WTC11 (cell line): ENCODE data around the gene RPL18A. TPM values are rescaled to one million over a fixed set of nuclear protein-coding genes. Genes with fewer than 3 reads are reported as not detected.

ENCODE experiments used
- ERG ChIP-seq: fragments of 250-450 bp; sonication (Bioruptor Pico); IDR thresholded peaks from 2 replicates; pipeline ENCODE4 v1.8.0; 2021; ENCODE audit warnings: mild to moderate bottlenecking
- FOXJ3 ChIP-seq: sonication (generic); formaldehyde crosslinking; IDR thresholded peaks from 2 replicates; pipeline ENCODE4 v1.9.0; 2021; ENCODE audit warnings: missing genetic modification reagents, mild to moderate bottlenecking, borderline replicate concordance
- GABPB1 ChIP-seq: sonication (generic); formaldehyde crosslinking; IDR thresholded peaks from 2 replicates; pipeline ENCODE4 v1.8.1; 2023; ENCODE audit warnings: mild to moderate bottlenecking, missing genetic modification reagents
- NR3C1 ChIP-seq: sonication (generic); formaldehyde crosslinking; conservative IDR thresholded peaks from 2 replicates; pipeline ENCODE4 v1.8.1; 2023; ENCODE audit warnings: low read depth, mild to moderate bottlenecking, missing genetic modification reagents
- RELA ChIP-seq: sonication (generic); formaldehyde crosslinking; IDR thresholded peaks from 2 replicates; pipeline ENCODE4 v1.8.1; 2022; ENCODE audit warnings: missing genetic modification reagents, mild to moderate bottlenecking, borderline replicate concordance
- ZNF121 ChIP-seq: sonication (generic); formaldehyde crosslinking; IDR thresholded peaks from 2 replicates; pipeline ENCODE4 v1.8.0; 2023; ENCODE audit warnings: missing genetic modification reagents
- ZNF138 ChIP-seq: sonication (generic); formaldehyde crosslinking; conservative IDR thresholded peaks from 2 replicates; pipeline ENCODE4 v1.8.1; 2022; ENCODE audit warnings: mild to moderate bottlenecking, moderate library complexity, missing genetic modification reagents
- ZNF281 ChIP-seq: sonication (generic); formaldehyde crosslinking; IDR thresholded peaks from 2 replicates; pipeline ENCODE4 v1.8.0; 2023; ENCODE audit warnings: mild to moderate bottlenecking, missing genetic modification reagents
- ZNF671 ChIP-seq: fragments of 250-450 bp; sonication (Bioruptor Pico); IDR thresholded peaks from 2 replicates; pipeline ENCODE4 v1.8.0; 2021; ENCODE audit warnings: mild to moderate bottlenecking
- total RNA-seq: library from RNA; stranded (reverse); gene quantifications from 3 replicates; pipeline ENCODE4 v1.2.3, GENCODE V29; 2021
- TF ChIP-seq, protein P1 (sequence below): sonication (generic); formaldehyde crosslinking; IDR thresholded peaks from 2 replicates; pipeline ENCODE4 v1.8.1; 2022; ENCODE audit warnings: low read depth, missing genetic modification reagents, borderline replicate concordance
- TF ChIP-seq, protein P2 (sequence below): fragments of 250-450 bp; sonication (Bioruptor Pico); IDR thresholded peaks from 2 replicates; pipeline ENCODE4 v1.9.0; 2021; ENCODE audit warnings: mild to moderate bottlenecking, borderline replicate concordance
- TF ChIP-seq, protein P3 (sequence below): sonication (generic); formaldehyde crosslinking; IDR thresholded peaks from 2 replicates; pipeline ENCODE4 v1.8.1; 2023; ENCODE audit warnings: mild to moderate bottlenecking, missing genetic modification reagents, borderline replicate concordance
- TF ChIP-seq, protein P4 (sequence below): sonication (generic); formaldehyde crosslinking; IDR thresholded peaks from 2 replicates; pipeline ENCODE4 v1.8.1; 2022; ENCODE audit warnings: mild to moderate bottlenecking, moderate library complexity, missing genetic modification reagents

The RPL18A gene
- total RNA-seq, 1 experiment from 2014 or later: 2,950 TPM

DNA sequence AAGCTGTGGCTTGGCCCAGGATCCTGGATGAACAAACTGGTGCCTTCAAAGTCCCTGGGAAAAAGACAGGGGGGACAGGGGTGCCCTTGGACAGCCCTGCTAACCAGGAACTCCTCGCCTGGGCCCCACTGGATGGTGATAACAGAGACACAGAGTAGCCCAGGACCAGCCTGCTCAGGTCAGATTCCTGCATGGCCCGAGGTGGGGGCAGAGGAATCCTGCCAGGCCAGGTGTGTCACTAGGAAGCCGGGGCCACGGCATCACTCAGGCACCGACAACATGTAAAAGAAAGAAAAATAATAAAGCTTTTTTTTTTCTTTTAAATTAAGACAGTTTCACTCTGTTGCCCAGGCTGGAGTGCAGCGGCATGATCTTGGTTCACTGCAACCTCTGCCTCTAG, 5.6 kb upstream of the RPL18A start (continued):
- TF ChIP-seq, protein P1, sequence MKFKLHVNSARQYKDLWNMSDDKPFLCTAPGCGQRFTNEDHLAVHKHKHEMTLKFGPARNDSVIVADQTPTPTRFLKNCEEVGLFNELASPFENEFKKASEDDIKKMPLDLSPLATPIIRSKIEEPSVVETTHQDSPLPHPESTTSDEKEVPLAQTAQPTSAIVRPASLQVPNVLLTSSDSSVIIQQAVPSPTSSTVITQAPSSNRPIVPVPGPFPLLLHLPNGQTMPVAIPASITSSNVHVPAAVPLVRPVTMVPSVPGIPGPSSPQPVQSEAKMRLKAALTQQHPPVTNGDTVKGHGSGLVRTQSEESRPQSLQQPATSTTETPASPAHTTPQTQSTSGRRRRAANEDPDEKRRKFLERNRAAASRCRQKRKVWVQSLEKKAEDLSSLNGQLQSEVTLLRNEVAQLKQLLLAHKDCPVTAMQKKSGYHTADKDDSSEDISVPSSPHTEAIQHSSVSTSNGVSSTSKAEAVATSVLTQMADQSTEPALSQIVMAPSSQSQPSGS (CRISPR knock-in tag): no peak
- TF ChIP-seq, protein P2, sequence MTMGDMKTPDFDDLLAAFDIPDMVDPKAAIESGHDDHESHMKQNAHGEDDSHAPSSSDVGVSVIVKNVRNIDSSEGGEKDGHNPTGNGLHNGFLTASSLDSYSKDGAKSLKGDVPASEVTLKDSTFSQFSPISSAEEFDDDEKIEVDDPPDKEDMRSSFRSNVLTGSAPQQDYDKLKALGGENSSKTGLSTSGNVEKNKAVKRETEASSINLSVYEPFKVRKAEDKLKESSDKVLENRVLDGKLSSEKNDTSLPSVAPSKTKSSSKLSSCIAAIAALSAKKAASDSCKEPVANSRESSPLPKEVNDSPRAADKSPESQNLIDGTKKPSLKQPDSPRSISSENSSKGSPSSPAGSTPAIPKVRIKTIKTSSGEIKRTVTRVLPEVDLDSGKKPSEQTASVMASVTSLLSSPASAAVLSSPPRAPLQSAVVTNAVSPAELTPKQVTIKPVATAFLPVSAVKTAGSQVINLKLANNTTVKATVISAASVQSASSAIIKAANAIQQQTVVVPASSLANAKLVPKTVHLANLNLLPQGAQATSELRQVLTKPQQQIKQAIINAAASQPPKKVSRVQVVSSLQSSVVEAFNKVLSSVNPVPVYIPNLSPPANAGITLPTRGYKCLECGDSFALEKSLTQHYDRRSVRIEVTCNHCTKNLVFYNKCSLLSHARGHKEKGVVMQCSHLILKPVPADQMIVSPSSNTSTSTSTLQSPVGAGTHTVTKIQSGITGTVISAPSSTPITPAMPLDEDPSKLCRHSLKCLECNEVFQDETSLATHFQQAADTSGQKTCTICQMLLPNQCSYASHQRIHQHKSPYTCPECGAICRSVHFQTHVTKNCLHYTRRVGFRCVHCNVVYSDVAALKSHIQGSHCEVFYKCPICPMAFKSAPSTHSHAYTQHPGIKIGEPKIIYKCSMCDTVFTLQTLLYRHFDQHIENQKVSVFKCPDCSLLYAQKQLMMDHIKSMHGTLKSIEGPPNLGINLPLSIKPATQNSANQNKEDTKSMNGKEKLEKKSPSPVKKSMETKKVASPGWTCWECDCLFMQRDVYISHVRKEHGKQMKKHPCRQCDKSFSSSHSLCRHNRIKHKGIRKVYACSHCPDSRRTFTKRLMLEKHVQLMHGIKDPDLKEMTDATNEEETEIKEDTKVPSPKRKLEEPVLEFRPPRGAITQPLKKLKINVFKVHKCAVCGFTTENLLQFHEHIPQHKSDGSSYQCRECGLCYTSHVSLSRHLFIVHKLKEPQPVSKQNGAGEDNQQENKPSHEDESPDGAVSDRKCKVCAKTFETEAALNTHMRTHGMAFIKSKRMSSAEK: no peak
- TF ChIP-seq ERG (CRISPR knock-in tag): no peak
- no peak for TF ChIP-seq ZNF281 (CRISPR knock-in tag)
- TF ChIP-seq ZNF138 (CRISPR knock-in tag): no peak
- TF ChIP-seq FOXJ3 (CRISPR knock-in tag): no peak
- TF ChIP-seq NR3C1 (CRISPR knock-in tag): no peak
- TF ChIP-seq ZNF121: no peak
- no peak for TF ChIP-seq ZNF671
- TF ChIP-seq, protein P3, sequence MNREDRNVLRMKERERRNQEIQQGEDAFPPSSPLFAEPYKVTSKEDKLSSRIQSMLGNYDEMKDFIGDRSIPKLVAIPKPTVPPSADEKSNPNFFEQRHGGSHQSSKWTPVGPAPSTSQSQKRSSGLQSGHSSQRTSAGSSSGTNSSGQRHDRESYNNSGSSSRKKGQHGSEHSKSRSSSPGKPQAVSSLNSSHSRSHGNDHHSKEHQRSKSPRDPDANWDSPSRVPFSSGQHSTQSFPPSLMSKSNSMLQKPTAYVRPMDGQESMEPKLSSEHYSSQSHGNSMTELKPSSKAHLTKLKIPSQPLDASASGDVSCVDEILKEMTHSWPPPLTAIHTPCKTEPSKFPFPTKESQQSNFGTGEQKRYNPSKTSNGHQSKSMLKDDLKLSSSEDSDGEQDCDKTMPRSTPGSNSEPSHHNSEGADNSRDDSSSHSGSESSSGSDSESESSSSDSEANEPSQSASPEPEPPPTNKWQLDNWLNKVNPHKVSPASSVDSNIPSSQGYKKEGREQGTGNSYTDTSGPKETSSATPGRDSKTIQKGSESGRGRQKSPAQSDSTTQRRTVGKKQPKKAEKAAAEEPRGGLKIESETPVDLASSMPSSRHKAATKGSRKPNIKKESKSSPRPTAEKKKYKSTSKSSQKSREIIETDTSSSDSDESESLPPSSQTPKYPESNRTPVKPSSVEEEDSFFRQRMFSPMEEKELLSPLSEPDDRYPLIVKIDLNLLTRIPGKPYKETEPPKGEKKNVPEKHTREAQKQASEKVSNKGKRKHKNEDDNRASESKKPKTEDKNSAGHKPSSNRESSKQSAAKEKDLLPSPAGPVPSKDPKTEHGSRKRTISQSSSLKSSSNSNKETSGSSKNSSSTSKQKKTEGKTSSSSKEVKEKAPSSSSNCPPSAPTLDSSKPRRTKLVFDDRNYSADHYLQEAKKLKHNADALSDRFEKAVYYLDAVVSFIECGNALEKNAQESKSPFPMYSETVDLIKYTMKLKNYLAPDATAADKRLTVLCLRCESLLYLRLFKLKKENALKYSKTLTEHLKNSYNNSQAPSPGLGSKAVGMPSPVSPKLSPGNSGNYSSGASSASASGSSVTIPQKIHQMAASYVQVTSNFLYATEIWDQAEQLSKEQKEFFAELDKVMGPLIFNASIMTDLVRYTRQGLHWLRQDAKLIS (CRISPR knock-in tag): no peak
- TF ChIP-seq RELA (CRISPR knock-in tag): no peak
- TF ChIP-seq, protein P4, sequence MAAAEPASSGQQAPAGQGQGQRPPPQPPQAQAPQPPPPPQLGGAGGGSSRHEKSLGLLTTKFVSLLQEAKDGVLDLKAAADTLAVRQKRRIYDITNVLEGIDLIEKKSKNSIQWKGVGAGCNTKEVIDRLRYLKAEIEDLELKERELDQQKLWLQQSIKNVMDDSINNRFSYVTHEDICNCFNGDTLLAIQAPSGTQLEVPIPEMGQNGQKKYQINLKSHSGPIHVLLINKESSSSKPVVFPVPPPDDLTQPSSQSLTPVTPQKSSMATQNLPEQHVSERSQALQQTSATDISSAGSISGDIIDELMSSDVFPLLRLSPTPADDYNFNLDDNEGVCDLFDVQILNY (CRISPR knock-in tag): no peak
- no peak for TF ChIP-seq GABPB1 (CRISPR knock-in tag)
